ENCODE measurements around the gene LRP1B. TPM values are rescaled to one million over a fixed set of nuclear protein-coding genes. Genes with fewer than 3 reads are reported as not detected.

Gene LRP1B
- polyA plus RNA-seq, 1 of the 3 experiments (the other 2 are of a cell fraction) = 0.28 TPM

- Histone ChIP-seq H3K9me2 (no peaks in the 10 kb centered on the region), H4K20me1 (ENCODE audit: insufficient read depth) (no peaks in the 10 kb centered on the region), H3F3A (replicated peaks; ENCODE audit: insufficient read depth) (no peaks in the 10 kb centered on the region), H2AFZ (ENCODE audit: low read depth) (no peak overlapping the region), H3K9ac (no peak overlapping the region), H3K27me3 (ENCODE audit: insufficient read depth) (no peaks in the 10 kb centered on the region), H3K4me3 (ENCODE audit: low read depth in 2 of 2, low read length in 1 of 2) (no peak overlapping the region), H3K36me3 (replicated peaks in 1 of 2; ENCODE audit: control insufficient read depth in 1 of 2, insufficient read depth in 2 of 2, low read length in 1 of 2) (no peaks in the 10 kb centered on the region), H3K4me2 (no peak overlapping the region), H3K27ac (ENCODE audit: low read depth in 2 of 2, low read length in 1 of 2) (no peak overlapping the region), H3K9me3 (no peaks in the 10 kb centered on the region), H3K4me1 (ENCODE audit: control insufficient read depth in 1 of 2, insufficient read depth in 2 of 2, low read depth in 1 of 2, low read length in 1 of 2) (peaks cover 0 to 3% of the 10 kb centered on the region in 2 experiments; a peak in 2 of 4 replicates), H3K79me2 (ENCODE audit: insufficient read depth) (no peaks in the 10 kb centered on the region)
- DNase-seq = no peak
- 68% methylated on average over 3 of the region's 3 CpGs for WGBS (ENCODE audit: low lambda C conversion rate)
- POLR2A ChIA-PET = no interaction called here
- CTCF ChIA-PET = no interaction called here
- no peak for TF ChIP-seq TCF12 (IDR thresholded peaks at IDR 0.05)
- no peak for TF ChIP-seq EP300 (IDR thresholded peaks at IDR 0.05; ENCODE audit: borderline replicate concordance in 1 of 2, low read depth in 1 of 2, low read length in 1 of 2)
- no peak for TF ChIP-seq POLR2AphosphoS5 (IDR thresholded peaks at IDR 0.05; ENCODE audit: low read depth, low read length)
- no peak for TF ChIP-seq MXI1 (IDR thresholded peaks at IDR 0.05; ENCODE audit: low read depth, low read length)
- TF ChIP-seq SIN3A (IDR thresholded peaks at IDR 0.05; ENCODE audit: borderline replicate concordance, low read depth, low read length) = no peak
- TF ChIP-seq TEAD4 (IDR thresholded peaks at IDR 0.05; ENCODE audit: borderline replicate concordance, insufficient read depth) = no peak
- TF ChIP-seq USF2 (IDR thresholded peaks at IDR 0.05; ENCODE audit: borderline replicate concordance, low read depth, low read length) = no peak
- TF ChIP-seq GABPA (IDR thresholded peaks at IDR 0.05; ENCODE audit: low read depth) = no peak
- no peak for TF ChIP-seq MAX (IDR thresholded peaks at IDR 0.05; ENCODE audit: low read depth)
- TF ChIP-seq FOXM1 (IDR thresholded peaks at IDR 0.05; ENCODE audit: low read depth) = no peak
- no peak for TF ChIP-seq MEF2A (IDR thresholded peaks at IDR 0.05; ENCODE audit: borderline replicate concordance, low read depth)
- no peak for TF ChIP-seq RCOR1 (IDR thresholded peaks at IDR 0.05; ENCODE audit: low read length)
These were observed 402.7 kb downstream of the LRP1B start for GRCh38 chr2:141728142-141728541.

- POLR2A ChIA-PET = no interaction called here
- no peak overlapping the region for H2AFZ ChIP-seq (ENCODE audit: low read depth)
- WGBS (ENCODE audit: low lambda C conversion rate) = 76% methylated on average over 3 of the region's 3 CpGs
These were observed 406.4 kb downstream of the LRP1B start for GRCh38 chr2:141724426-141724825.

More at GRCh38 chr2:141724426-141724825, 406.4 kb downstream of the LRP1B start:
- TF ChIP-seq CHD2 (IDR thresholded peaks at IDR 0.05; ENCODE audit: low read length, partially characterized antibody) (no peak), CTCF (IDR thresholded peaks at IDR 0.05) (no peak), TAF1 (IDR thresholded peaks at IDR 0.05; ENCODE audit: borderline replicate concordance, low read depth, low read length) (no peak), RAD21 (IDR thresholded peaks at IDR 0.05; ENCODE audit: low read length) (no peak), REST (IDR thresholded peaks at IDR 0.05; ENCODE audit: low read depth, low read length) (no peak), MEF2A (IDR thresholded peaks at IDR 0.05; ENCODE audit: borderline replicate concordance, low read depth) (no peak), MXI1 (IDR thresholded peaks at IDR 0.05; ENCODE audit: low read depth, low read length) (no peak), FOSL2 (IDR thresholded peaks at IDR 0.05; ENCODE audit: borderline replicate concordance, low read depth) (no peak), NFIC (IDR thresholded peaks at IDR 0.05; ENCODE audit: borderline replicate concordance) (no peak)
- H3K9ac ChIP-seq = no peak overlapping the region
- no peaks in the 10 kb centered on the region for H3K27me3 ChIP-seq (ENCODE audit: insufficient read depth)
- no peak for DNase-seq
- H3K4me1 ChIP-seq (ENCODE audit: control insufficient read depth in 1 of 2, insufficient read depth in 2 of 2, low read depth in 1 of 2, low read length in 1 of 2) = peaks cover 0 to 3% of the 10 kb centered on the region in 2 experiments; a peak in 2 of 4 replicates
- CTCF ChIA-PET = interaction anchor here (0.8 kb wide), 1 partner anchor 93 kb away, joined by 3 read pairs; no protein-coding TSS in a partner anchor
- H3K9me2 ChIP-seq = no peaks in the 10 kb centered on the region
- H3F3A ChIP-seq (replicated peaks; ENCODE audit: insufficient read depth) = no peaks in the 10 kb centered on the region
- no peaks in the 10 kb centered on the region for H3K36me3 ChIP-seq (replicated peaks in 1 of 2; ENCODE audit: control insufficient read depth in 1 of 2, insufficient read depth in 2 of 2, low read length in 1 of 2)
- no peaks in the 10 kb centered on the region for H3K9me3 ChIP-seq
- H3K79me2 ChIP-seq (ENCODE audit: insufficient read depth) = no peaks in the 10 kb centered on the region
- no peak overlapping the region for H3K27ac ChIP-seq (ENCODE audit: low read depth in 2 of 2, low read length in 1 of 2)
- H3K4me2 ChIP-seq = no peak overlapping the region
- H3K4me3 ChIP-seq (ENCODE audit: low read depth in 2 of 2, low read length in 1 of 2) = no peak overlapping the region
- H4K20me1 ChIP-seq (ENCODE audit: insufficient read depth) = no peaks in the 10 kb centered on the region
